Frontal cortex (tissue), 4 donors: ENCODE data around the gene DCX. TPM values are rescaled to one million over a fixed set of nuclear protein-coding genes. Genes with fewer than 3 reads are reported as not detected.
"Not testable (repeated sequence)": the region's sequence is repeated elsewhere in the genome, so short reads cannot be mapped to it uniquely, and the experiment has no call there.

Experiments used
- DNase-seq, 2 donors: peaks; one replicate each; pipeline ENCODE4 v3.0.0; 2012; ENCODE audit warnings: low spot score in 2 of 2
- FAIRE-seq: peaks from 2 replicates; lab custom pipeline; 2012; peaks lifted over from hg19 to GRCh38; lab: Jason Lieb, UNC
- total RNA-seq: library from RNA; depleted of rRNA; stranded (reverse); fragments of >200 nt; gene quantifications from one replicate; pipeline ENCODE4 v1.2.3, GENCODE V29; 2014
- donor health status: control.
- donor health status: control.
- donor health status: control.

The DCX gene
- total RNA-seq, 1 donor from 2014 or later: 231 TPM

DNA sequence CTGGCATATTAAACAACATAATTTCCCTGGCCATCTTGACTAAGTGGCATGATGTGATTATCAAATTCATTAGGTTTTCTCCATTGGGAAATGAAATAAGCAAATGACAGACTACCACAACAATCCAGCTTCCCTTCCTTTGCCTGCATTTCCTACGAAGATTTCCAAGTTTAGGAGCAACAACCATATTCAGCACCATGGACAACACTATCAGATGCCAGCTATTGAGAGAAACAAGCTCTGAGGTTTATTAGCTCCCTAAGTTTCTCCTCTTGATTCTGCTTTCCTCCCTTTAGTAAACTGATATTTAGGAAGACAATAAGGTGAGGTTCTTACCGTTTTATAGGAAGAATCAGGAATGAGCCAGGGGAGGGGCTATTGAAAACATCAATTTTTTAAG lies 36.2 kb downstream of the DCX start:
- FAIRE-seq (no peak), DNase-seq (no peak)

DNA sequence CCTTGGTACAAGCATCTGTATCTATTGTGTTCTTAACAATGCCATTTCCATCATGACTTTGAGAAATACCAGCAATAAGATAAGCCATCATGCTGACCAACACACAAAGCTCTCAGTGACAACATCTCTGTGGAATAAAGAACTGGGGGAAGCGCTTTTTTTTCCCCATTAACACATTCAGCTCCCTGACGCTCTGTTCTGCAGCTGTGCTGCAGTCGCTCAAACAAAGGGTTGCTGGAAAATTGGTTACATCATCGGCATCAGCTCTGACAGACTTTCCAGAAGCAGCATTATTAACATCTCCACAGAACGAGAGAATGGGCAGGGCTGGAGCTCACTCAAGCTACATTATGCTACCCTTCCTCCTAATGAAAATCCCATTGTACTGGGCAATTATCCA lies 39.9 kb downstream of the DCX start:
- DNase-seq (no peak), FAIRE-seq (no peak)

DNA sequence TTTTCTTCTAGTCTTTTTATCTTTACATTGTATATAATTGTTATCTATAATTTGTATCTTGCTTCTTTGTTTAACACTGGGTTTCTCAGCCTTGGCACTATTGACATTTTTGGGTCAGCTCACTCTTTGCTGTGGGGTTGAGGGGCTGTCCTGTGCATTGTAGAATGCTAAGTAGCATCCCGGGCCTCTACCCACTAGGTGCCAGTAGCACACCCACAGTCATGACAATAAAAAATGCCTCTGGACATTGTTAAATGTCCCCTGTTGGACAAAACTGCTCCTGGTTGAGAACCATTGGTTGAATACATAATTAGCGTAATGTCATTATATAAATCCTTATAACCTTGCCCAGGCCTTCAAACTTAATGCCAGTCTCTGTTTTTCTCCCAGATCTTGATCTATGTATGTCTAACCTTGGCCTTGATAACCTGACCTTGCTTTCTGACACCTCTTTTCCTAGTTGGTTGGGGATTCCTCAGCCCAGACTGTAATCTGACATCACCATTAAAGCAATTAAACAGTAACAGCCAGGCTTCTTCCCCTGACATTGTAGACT lies 46.1 kb downstream of the DCX start:
- DNase-seq (no peak), FAIRE-seq (no peak)

DNA sequence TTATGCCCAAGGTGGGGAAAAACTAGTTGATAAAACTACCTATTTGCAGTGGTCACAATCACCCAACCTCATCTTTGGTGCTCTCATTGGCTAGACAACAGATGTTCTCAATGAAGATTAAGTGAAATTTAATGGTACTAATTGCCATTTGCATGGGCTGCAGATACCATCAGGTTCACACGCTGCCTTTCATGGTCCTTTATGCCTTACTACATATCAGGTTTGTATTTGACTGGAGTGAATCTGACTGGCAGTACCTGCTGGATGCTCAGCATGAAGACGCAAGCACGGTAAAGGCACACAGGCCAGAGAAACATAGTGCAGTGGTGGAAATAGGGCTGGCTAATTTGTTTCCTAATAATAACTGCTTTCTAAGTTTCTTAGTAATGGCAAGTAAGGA lies 48.3 kb downstream of the DCX start:
- DNase-seq (no peak), FAIRE-seq (no peak)

DNA sequence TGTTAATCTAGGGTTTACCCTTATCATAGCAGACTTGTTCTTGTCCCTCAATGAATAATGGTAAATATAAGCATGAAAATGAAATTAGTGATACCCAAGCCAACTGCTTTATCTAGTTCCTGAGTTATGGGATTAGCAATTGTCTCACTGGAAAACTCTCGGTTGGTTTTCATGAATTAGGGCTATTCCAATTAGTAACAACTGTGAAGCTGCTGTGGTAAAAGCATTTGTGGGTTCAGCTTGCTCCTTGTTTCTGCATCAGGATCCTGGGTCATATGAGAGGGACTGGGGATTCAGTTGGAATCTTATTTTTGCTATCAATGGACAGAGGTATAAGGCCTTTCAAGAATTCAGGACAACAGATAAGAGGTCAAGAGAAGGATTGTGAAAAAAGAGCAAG lies 50.2 kb downstream of the DCX start:
- no peak for FAIRE-seq
- DNase-seq: no peak

DNA sequence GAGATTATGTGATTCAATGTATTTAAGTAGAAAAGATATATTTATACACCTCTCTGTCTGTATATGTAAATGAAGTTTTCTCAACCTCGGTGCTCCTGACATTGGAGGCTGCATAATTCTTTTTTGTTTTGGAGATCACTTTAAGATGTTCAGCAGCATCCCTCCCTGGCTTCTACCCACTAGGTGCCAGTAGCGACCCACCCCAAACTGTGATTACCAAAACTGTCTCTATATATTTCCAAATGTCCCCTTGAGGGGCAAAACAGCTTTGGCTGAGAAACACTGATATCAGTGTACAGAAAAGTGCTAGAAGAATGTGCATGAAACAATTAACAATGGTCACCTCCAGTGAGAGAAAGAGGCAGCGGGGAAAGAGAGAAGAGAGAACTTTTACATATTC lies 51.2 kb downstream of the DCX start:
- no peak for DNase-seq
- no peak for FAIRE-seq

DNA sequence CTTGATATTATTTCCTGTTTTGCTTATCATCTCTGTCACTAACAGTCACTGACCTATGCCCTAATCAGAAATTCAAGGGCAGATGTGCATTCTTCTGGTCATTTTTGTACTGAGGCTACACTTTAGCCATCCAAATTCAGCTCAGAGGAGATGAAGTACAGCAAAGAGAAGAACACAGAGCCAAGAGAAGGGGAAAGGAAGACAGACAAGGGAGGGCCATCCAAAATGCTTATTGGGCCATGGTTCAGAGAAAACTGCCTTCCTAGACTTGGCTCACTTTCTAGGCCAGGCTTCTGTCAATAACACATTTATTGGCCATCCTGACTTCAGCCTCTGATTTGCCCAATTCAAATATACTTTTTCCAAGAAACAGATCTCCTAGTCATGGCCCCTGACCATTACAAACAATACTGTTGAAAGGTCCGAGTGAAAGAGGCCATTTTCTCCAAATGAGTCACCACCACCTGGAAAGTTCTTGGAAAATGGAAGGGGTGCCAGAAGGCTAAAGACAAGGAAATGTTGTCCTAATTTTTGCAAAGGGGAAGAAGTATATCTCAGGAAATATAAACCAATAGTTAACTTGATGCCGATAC lies 56.4 kb downstream of the DCX start:
- no peak for DNase-seq
- no peak for FAIRE-seq

DNA sequence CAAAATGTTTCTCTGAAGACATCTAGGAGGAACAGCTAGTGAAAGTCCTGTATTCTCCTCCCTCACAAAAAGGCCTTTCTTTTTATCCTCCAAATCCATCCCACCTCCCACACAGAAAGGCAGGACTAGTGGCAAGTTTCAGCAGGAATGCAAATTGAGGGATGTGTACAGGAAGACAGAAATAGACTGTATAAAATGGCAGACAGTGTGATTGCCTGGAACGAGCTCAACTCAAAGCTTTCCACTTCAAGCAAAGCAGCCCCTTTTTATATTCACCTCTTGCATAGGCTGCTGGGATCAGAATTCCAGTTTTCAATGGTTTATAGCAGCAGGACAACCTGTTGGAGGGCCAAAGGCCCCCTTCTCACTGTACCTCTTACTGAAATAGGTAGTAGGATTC lies 57.5 kb downstream of the DCX start:
- FAIRE-seq: no peak
- no peak for DNase-seq

DNA sequence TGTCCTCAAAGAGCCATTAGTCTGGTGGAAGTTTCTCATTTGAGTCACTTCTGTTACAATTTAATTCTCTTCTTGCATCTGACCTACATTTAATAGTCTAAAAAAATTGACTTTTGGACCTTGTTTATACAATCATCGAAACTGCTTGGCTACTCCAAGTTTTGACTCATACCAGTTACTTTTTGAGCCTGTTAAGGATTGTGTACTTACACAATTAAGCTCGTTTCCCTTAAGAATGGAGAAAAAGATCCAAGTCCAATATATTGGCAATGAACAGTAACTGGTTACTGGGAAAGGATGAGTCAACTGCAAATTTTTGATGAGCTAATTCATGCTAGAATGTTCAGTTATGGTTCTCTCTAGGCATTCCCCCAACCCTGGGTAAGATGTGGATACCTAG lies 58.2 kb downstream of the DCX start:
- FAIRE-seq (no peak), DNase-seq (no peak)

DNA sequence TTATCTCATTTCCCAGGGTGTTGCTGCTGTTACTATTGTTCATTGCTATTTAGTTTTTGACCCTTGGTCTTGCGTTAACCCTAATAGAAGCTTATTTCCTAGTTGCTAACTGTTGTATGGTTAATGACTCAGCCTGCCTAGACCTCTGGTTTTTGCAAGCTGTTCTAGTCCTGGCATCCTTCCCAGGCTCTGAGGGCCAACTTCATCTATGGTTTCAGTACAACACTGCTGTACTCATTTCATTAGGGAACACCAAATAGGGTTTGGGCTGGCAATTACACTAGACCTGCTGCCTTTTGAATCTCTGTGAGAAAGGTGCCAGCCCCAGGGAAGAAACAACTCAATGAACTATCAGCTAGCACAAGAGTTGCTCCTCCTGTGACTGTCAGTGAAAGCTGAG lies 59.6 kb downstream of the DCX start:
- FAIRE-seq (no peak), DNase-seq (no peak)

DNA sequence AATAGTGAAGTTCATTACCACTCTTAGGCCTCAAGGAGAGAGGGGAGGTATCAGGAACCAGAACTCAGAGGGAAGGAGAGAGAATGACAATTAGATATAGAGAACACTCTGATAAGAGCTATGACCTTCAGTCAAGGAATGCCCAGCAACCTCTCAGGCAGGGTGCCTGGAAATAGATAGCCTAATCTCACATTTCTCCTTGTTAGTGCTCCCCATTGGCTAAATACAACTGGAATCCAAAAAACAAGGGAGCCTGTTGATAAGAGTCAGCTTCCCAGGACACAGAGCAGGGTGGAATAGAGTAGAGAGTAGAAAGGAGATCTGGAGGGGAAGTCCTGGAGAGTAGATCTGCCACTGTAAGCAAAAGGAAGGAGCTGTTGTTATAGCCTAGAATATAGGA lies 62.1 kb downstream of the DCX start:
- FAIRE-seq: no peak
- no peak for DNase-seq

DNA sequence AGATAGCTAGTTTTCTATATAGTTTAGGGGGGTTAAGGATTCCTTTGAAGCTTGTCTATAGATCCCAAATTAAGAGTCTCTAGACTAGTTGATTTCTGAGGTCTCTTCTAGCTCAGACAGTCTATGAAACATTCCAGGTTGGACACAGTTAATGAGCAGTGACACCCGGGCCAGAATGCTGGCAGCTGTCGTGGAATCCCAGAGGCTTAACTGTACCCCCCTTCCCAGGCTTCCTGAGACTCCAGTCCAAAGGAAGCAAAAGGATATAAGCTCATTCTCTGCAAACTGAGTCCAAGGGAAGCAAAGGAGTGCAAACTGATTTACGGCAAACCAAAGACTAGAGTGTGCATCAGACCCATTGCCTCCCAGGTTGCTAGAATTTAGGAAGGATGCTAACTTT lies 62.9 kb downstream of the DCX start:
- FAIRE-seq (no peak), DNase-seq (no peak)

DNA sequence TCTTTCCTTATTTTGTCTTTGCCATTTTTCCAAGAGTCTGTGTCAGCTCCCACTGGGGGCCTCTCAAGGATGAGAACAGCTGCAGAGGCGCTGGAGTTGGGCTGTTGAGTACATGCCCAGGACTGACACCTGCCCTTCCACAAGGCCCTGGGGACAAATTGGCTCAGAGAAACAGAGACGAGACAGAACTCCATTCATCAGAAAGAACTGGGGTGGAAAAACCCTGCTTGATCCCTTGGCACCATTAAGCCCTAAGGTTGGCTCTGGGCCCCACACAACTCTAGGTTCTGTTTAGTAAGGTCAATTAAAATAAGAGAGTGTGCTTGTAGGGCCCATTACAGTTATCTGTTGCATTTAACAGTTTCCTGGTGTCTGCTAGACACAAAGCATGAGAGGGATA lies 63.6 kb downstream of the DCX start:
- no peak for DNase-seq
- no peak for FAIRE-seq

DNA sequence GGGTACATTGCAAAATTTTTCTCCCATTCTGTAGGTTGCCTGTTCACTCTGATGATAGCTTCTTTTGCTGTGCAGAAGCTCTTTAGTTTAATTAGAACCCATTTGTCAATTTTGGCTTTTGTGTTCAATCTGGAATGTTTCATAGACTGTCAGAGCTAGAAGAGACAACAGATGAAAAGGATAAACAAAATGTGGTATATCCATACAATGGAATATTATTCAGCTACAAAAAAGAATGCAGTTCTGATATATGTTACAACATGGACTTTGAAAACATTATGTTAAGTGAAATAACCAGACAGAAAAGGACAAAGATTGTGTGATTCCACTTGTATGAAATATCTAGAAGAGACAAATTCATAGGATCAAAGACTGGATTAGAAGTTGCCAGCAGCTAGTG lies 65.8 kb downstream of the DCX start:
- FAIRE-seq, DNase-seq: not testable (repeated sequence)

DNA sequence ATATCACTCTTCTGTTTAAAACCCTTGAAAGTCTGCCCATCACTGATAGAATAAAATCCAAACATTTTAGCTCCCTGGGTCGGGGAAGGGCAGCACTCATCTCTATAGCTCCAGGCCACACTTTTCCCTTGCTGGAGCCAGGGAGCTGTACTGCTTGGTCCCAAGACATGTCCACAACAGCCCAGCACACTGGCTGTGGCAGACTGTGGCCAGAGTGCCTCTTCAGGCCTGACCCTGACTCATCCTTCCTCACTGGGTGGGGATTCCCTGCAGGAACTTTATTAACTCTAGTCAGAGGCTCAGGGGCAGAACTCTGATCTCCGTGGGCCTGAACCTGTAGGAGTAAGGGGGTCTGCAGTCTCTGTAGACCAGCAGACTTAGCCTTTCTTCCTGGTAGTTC lies 71.9 kb downstream of the DCX start:
- DNase-seq (no peak), FAIRE-seq (no peak)

DNA sequence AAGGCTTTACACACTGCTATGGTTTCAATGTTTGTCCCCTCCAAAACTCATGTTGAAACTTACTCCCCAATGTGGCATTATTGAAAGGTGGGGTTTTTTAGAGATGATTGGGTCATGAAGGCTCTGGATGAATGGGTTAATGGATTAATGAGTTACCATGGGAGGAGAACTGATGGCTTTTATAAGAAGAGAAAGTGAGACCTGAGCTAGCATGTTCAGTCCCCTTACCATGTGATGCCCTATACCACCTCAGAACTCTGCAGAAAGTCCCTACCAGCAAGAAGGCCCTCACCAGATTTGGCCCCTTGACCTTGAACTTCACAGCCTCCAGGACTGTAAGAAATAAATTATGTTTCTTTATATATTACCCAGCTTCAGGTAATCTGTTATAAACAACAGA lies 72.8 kb downstream of the DCX start:
- no peak for DNase-seq
- FAIRE-seq: no peak

DNA sequence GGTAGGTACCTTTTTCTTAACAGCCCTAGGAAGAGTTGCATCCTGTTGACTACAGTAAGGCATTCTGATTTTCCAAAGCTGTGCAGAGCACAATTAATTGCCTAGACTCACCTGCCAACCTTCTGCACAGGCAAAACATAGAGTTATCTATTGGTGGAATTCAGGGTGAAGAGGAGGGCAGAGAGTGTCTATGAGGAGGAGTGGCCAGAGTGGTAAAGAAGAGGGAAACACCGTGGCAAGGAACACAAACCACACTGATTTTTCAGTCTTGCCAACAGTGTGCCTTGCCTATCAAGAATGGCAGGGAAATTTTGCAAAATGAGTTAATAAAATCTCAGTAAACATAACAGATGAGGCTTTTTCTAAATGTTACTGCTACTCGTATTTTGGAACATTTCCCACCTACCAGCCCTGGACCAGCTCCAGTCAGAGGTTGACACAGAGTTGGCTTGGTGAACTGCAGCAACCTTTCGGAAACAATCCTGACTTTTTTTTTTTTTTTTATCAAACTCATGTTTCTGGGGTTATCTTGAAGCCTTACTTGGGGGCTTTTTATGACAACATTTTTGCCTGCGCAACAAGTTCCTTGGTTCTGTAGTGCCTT lies 73.8 kb downstream of the DCX start:
- no peak for DNase-seq
- no peak for FAIRE-seq

DNA sequence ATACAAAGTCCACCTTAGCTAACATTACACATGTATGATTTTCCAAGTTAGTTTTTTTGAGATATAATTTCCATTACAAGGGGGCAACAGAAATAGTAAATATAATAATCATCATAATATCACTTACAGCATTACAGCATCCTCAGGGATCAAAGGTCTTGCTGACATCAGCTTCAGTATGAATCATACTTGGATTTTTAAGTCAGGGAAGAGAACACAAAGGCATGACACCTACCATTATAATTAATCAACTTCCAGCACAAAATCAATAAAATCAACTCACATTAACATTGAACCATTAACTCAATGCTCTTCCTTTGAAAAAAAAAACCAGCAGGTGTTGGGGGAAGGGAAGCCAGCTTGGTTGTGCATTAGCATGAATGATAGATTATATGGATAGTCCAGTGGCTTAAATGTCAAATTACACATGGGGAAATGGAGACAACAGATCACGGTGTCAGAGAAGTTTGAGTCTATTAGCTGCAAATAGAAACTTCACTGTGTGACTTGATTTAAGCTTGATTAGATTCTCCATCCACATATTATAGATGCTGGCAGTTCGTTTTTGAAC lies 74.8 kb downstream of the DCX start:
- FAIRE-seq (no peak), DNase-seq (no peak)

DNA sequence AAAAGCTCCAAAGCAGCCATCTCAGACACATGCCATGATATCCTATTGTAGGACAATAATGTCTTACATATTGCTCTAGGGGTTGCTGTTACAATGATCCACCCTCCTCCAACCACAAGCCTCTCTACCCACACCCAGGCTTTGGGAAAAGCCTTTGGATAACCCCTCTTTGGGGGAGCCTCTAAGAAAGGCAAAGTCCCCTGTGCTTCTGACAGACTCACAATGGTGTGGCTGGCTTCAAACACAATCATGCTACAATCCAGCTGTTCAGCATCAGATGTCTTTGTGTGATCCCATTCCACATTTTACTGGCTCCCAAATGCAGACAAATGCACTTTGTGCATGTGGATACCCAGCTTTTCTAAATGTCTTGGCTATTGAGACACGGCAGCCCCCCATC lies 75.9 kb downstream of the DCX start:
- DNase-seq (no peak), FAIRE-seq (no peak)

DNA sequence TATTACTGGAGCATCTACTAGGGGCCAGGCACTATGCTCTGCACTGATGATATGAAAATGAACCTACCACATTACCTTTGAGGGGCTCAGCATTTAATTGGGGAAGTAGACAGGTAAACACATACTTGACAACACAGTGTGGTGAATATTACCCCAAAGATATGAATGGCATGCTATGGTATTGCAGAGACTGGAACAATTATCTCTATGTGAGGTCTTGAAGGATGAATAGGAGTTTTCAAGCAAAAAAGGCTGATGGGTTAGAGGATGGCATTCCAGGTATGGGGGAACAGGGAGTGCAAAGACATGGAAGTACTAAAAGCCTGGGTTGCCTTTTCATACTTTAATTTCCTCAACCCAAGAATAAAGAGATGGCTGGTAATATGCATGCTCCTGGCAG lies 82.6 kb downstream of the DCX start:
- no peak for DNase-seq
- no peak for FAIRE-seq

DNA sequence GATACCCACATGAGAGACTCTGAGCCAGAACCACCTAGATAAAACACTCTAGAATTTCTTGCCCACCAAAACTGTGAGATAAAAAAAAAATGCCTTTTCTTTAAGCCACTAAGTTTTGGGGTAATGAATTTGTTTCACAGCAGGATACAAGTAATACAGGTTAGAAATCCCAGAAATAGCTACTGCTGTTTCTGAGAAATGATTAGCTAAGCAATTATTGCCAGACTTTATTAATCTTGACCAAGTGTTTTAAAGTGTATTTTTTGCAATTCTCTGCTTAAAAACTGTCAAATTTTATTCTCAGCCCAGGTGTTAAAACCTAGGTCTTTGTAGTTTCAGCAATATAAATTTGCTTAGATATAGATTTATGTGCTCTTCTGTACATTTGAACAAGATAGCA lies 83.1 kb downstream of the DCX start:
- DNase-seq (no peak), FAIRE-seq (no peak)
